Heart left ventricle (tissue), 16 donors: ENCODE results near the gene SLC4A3. TPM values are rescaled to one million over a fixed set of nuclear protein-coding genes. Genes with fewer than 3 reads are reported as not detected.

ENCODE experiments used
- ATAC-seq, 4 donors: fragments of 200-7000 bp; cut with Tn5 transposase; one replicate each; pipeline ENCODE4 v1.9.1; 2020 to 2022; ENCODE audit warnings: moderate library complexity in 4 of 4, mild to moderate bottlenecking in 3 of 4, moderate number of reproducible peaks in 1 of 4
- DNase-seq, 5 donors: peaks; one replicate each; pipeline ENCODE4 v3.0.0-alpha.2; 2020
- H3K27ac ChIP-seq, 12 donors: fragments of 200-600 bp; sonication (generic) in 4 of 12; one replicate each; pipeline versions ENCODE4 v1.5.0 to v1.8.0; 2016 to 2022; ENCODE audit warnings: mild to moderate bottlenecking in 2 of 12
- H3K27me3 ChIP-seq, 9 donors: fragments of 200-600 bp; sonication (generic) in 2 of 9; one replicate each; pipeline versions ENCODE4 v1.5.1 to v1.8.0; 2016 to 2022; ENCODE audit warnings: mild to moderate bottlenecking in 3 of 9
- H3K36me3 ChIP-seq, 9 donors: fragments of 200-600 bp; sonication (generic) in 2 of 9; one replicate each; pipeline versions ENCODE4 v1.5.0 to v1.8.0; 2018 to 2022; ENCODE audit warnings: mild to moderate bottlenecking in 2 of 9
- H3K4me1 ChIP-seq, 12 donors: fragments of 200-600 bp; sonication (generic) in 4 of 12; one replicate each; pipeline versions ENCODE4 v1.5.0 to v1.8.0; 2016 to 2022; ENCODE audit warnings: mild to moderate bottlenecking in 3 of 12
- H3K4me3 ChIP-seq, 12 donors: fragments of 200-600 bp; sonication (generic) in 4 of 12; one replicate each; pipeline versions ENCODE4 v1.5.0 to v1.8.0; 2017 to 2022; ENCODE audit warnings: mild to moderate bottlenecking in 9 of 12, moderate library complexity in 4 of 12
- H3K9me3 ChIP-seq, 12 donors: fragments of 200-600 bp; sonication (generic) in 4 of 12; one replicate each; pipeline versions ENCODE4 v1.5.0 to v1.8.0; 2016 to 2022; ENCODE audit warnings: mild to moderate bottlenecking in 1 of 12
- POLR2A ChIP-seq, 2 donors: fragments of 450-650 bp; IDR thresholded peaks; one replicate each; pipeline ENCODE4 v1.6.1; 2017; ENCODE audit warnings: antibody characterized with exemption in 2 of 2, mild to moderate bottlenecking in 2 of 2, moderate library complexity in 2 of 2
- WGBS, 4 donors: extraction: QIAGEN DNeasy Blood & Tissue Kit in 2 of 4; methylation state at CpG; one replicate each; pipeline versions ENCODE4 v1.1.5 to v1.1.7; 2013 to 2018; 5-methylcytosine and 5-hydroxymethylcytosine counted together
- intact Hi-C, 10 donors: fragments of 100-400 bp; cut with DNase I; formaldehyde crosslinking; loops; one replicate each; pipeline versions ENCODE4 v1.11.1 to v1.14.2; 2022
- polyA plus RNA-seq, 2 donors: library from polyadenylated mRNA; stranded (reverse); fragments of 200-250 nt; gene quantifications; one replicate each; pipeline ENCODE4 v1.2.3, GENCODE V29; 2013
- total RNA-seq, 9 donors: library from RNA; depleted of rRNA in 2 of 9; stranded (reverse); fragments of >200 nt in 2 of 9; fragmentation: NEBNext Ultra II Directional in 3 of 9; extraction: Animal tissue kit (Norgen Biotek cat#: 25700) in 3 of 9; gene quantifications; one replicate each; pipeline versions ENCODE4 v1.1.0 to v1.2.4, GENCODE V29; 2016 to 2023
- TF ChIP-seq, protein P1 (sequence below), 12 donors: fragments of 200-600 bp; sonication (generic) in 4 of 12; IDR thresholded peaks; one replicate each; pipeline versions ENCODE4 v1.5.0 to v1.8.0; 2018 to 2022; ENCODE audit warnings: antibody characterized with exemption in 12 of 12, mild to moderate bottlenecking in 5 of 12
- donor health status: ischemic (EF 13 %, LVEDD 7.1; RV severe dilation, severe dysfunction).
- donor health status: healthy with polysubstance abuse.
- donor health status: DM: no; HTN: yes; CAD: no.
- donor health status: DM: no; HTN: no; CAD: no.
- donor health status: ischemic (EF 25% LVEDD 6.9; RV normal size, moderate dysfunction).
- donor health status: ischemic (EF 25% LVEDD 5.7; RV mildly dilated, moderate dysfunction).
- donor health status: healthy.
- donor health status: DM: yes; HTN: yes; CAD: no.
- donor health status: ischemic (EF 35%, LVEDD 5.7; RV mildly dilated, moderate dysfunction).
- donor health status: nonischemic (EF 11% LVEDD 7.7; RV severe dilation, severe dysfunction).
- donor health status: DM: yes; HTN: yes; CAD: no.
- donor health status: PGD.
- donor health status: ischemic (EF 29% LVEDD 5.4; RV normal size, mild dysfunction).
- donor health status: nonischemic (EF 23%, LVEDD 6.1; RV moderate dilation, normal function).

The SLC4A3 gene
- total and polyA plus RNA-seq, 11 donors: 236 to 507 (median 421) TPM

GRCh38 chr2:219689676-219690628, 62.5 kb downstream of the SLC4A3 start:
- H3K27me3 ChIP-seq: peaks cover 0 to 12% (median 0%) of the 10 kb centered on the region in 9 donors
- H3K4me1 ChIP-seq: peaks cover 0 to 14% (median 5%) of the 10 kb centered on the region in 12 donors
- peak in 3 of 4 donors; percentile 56 to 68 (median 68) for ATAC-seq
- intact Hi-C loops: loop anchor here (1.0 to 5.0 kb wide), 6 partner anchors 43 to 153 kb away; partner anchors contain the start of genes CHPF (in 8 of the 10) and TMEM198 (in 5 of the 10)
- H3K9me3 ChIP-seq: no peaks in the 10 kb centered on the region
- no peaks in the 10 kb centered on the region for H3K36me3 ChIP-seq
- 43 to 51% (median 47%) methylated on average over 14 to 17 of the region's 17 CpGs for WGBS, 4 donors
- peak overlapping the region in 9 of 12 donors; percentile 40 to 80 (median 67) for H3K27ac ChIP-seq
- no peak for TF ChIP-seq POLR2A (IDR thresholded peaks at IDR 0.05)
- TF ChIP-seq, protein P1, sequence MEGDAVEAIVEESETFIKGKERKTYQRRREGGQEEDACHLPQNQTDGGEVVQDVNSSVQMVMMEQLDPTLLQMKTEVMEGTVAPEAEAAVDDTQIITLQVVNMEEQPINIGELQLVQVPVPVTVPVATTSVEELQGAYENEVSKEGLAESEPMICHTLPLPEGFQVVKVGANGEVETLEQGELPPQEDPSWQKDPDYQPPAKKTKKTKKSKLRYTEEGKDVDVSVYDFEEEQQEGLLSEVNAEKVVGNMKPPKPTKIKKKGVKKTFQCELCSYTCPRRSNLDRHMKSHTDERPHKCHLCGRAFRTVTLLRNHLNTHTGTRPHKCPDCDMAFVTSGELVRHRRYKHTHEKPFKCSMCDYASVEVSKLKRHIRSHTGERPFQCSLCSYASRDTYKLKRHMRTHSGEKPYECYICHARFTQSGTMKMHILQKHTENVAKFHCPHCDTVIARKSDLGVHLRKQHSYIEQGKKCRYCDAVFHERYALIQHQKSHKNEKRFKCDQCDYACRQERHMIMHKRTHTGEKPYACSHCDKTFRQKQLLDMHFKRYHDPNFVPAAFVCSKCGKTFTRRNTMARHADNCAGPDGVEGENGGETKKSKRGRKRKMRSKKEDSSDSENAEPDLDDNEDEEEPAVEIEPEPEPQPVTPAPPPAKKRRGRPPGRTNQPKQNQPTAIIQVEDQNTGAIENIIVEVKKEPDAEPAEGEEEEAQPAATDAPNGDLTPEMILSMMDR (IDR thresholded peaks at IDR 0.05): peak; percentile 68 to 85 (median 78)
- H3K4me3 ChIP-seq: no peak overlapping the region
- DNase-seq: peak in 2 of 5 donors; percentile 29 to 31

DNA sequence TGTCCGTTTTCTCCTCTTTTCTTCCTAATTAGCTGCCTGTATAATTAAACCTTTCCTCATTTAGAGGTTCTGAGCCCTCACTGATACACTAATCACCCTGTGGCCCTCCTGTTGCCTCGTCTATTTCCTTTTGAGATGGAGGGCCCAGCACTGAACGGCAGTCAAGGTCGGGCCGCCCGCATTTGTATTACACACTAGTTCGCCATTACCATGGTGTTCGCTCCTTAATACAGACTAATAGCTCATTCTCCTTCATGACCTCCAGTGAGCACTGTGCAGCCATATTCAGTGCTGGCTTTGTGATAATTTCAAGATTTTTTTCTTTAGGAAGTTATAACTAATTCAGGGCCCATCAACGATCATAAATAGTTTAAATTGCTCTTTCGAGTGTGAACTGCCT, 64.1 kb downstream of the SLC4A3 start:
- TF ChIP-seq, protein P1 (IDR thresholded peaks at IDR 0.05): no peak
- no peak for TF ChIP-seq POLR2A (IDR thresholded peaks at IDR 0.05)
- no peak for DNase-seq
- H3K4me1 ChIP-seq: peaks cover 0 to 13% (median 5%) of the 10 kb centered on the region in 12 donors
- no peak for ATAC-seq
- peaks cover 0 to 12% (median 0%) of the 10 kb centered on the region in 9 donors for H3K27me3 ChIP-seq
- 80 to 84% (median 83%) methylated on average over 10 of the region's 10 CpGs for WGBS, 4 donors
- no peak overlapping the region for H3K4me3 ChIP-seq
- intact Hi-C loops: loop anchor here in 2 of 10 donors (5.0 kb wide), 1 partner anchor 149 kb away; the partner anchor contains the start of genes CHPF (in 2 of the 2) and TMEM198 (in 2 of the 2)
- no peaks in the 10 kb centered on the region for H3K36me3 ChIP-seq
- H3K9me3 ChIP-seq: no peaks in the 10 kb centered on the region
- H3K27ac ChIP-seq: no peak overlapping the region

Other genes starting within 250 kb of the SLC4A3 start
- gene DNPEP, start 239.7 kb upstream of the SLC4A3 start, total RNA-seq: 100 to 1,000 TPM in 1 of 9 donors, 10 to 100 TPM in 8; 61.8 to 101 (median 73.4) TPM
- gene DNPEP, start 239.7 kb upstream of the SLC4A3 start, polyA plus RNA-seq: 10 to 100 TPM; 61.3 to 69.6 TPM
- gene DES, start 209.3 kb upstream of the SLC4A3 start, total RNA-seq: over 10,000 TPM in 8 of 9 donors, 1,000 to 10,000 TPM in 1; 9,618 to 28,674 (median 17,979) TPM
- gene DES, start 209.3 kb upstream of the SLC4A3 start, polyA plus RNA-seq: over 10,000 TPM; 15,024 to 19,385 TPM
- gene SPEG, start 192.8 kb upstream of the SLC4A3 start, total RNA-seq: 100 to 1,000 TPM in 6 of 9 donors, 10 to 100 TPM in 3; 93.6 to 150 (median 114) TPM
- 10 to 100 TPM; 64.8 to 92.2 TPM for gene SPEG, start 192.8 kb upstream of the SLC4A3 start, polyA plus RNA-seq
- 10 to 100 TPM; 15.8 to 31.6 (median 20.1) TPM for gene GMPPA, start 128.7 kb upstream of the SLC4A3 start, total RNA-seq
- gene GMPPA, start 128.7 kb upstream of the SLC4A3 start, polyA plus RNA-seq: 10 to 100 TPM; 18.2 to 35.5 TPM
- gene ASIC4, start 113.1 kb upstream of the SLC4A3 start, total RNA-seq: under 1 TPM in 1 of 9 donors, not detected in 8; 0.10 TPM
- gene ASIC4, start 113.1 kb upstream of the SLC4A3 start, polyA plus RNA-seq: under 1 TPM; 0.03 to 0.08 TPM
- 100 to 1,000 TPM in 6 of 9 donors, 10 to 100 TPM in 3; 77.9 to 196 (median 138) TPM for gene CHPF, start 83.8 kb upstream of the SLC4A3 start, total RNA-seq
- gene CHPF, start 83.8 kb upstream of the SLC4A3 start, polyA plus RNA-seq: 100 to 1,000 TPM in 1 of 2 donors, 10 to 100 TPM in 1; 74.1 to 209 TPM
- 1 to 10 TPM in 8 of 9 donors, under 1 TPM in 1; 0.65 to 4.7 (median 2.3) TPM for gene TMEM198, start 83.6 kb upstream of the SLC4A3 start, total RNA-seq
- 10 to 100 TPM in 1 of 2 donors, 1 to 10 TPM in 1; 2.2 to 10.2 TPM for gene TMEM198, start 83.6 kb upstream of the SLC4A3 start, polyA plus RNA-seq
- 100 to 1,000 TPM; 149 to 230 (median 178) TPM for gene OBSL1, start 56.1 kb upstream of the SLC4A3 start, total RNA-seq
- gene OBSL1, start 56.1 kb upstream of the SLC4A3 start, polyA plus RNA-seq: 100 to 1,000 TPM in 1 of 2 donors, 10 to 100 TPM in 1; 88.1 to 177 TPM
- 10 to 100 TPM in 1 of 9 donors, 1 to 10 TPM in 7, under 1 TPM in 1; 0.52 to 14.2 (median 1.8) TPM for gene INHA, start 55.3 kb upstream of the SLC4A3 start, total RNA-seq
- gene INHA, start 55.3 kb upstream of the SLC4A3 start, polyA plus RNA-seq: 10 to 100 TPM in 1 of 2 donors, 1 to 10 TPM in 1; 5.5 to 12.0 TPM
- 10 to 100 TPM in 7 of 9 donors, 1 to 10 TPM in 2; 7.3 to 24.1 (median 13.9) TPM for gene STK11IP, start 29.8 kb upstream of the SLC4A3 start, total RNA-seq
- 10 to 100 TPM; 14.9 to 15.6 TPM for gene STK11IP, start 29.8 kb upstream of the SLC4A3 start, polyA plus RNA-seq